DMS79 (cell line): ENCODE data around the gene DMRT1.
A peak's percentile ranks its signal among the peaks of the same experiment; 100 is the strongest.

Experiments used
- DNase-seq: peaks from one replicate; lab custom pipeline; 2025; lab: John Stamatoyannopoulos, UW

Gene DMRT1

DNA sequence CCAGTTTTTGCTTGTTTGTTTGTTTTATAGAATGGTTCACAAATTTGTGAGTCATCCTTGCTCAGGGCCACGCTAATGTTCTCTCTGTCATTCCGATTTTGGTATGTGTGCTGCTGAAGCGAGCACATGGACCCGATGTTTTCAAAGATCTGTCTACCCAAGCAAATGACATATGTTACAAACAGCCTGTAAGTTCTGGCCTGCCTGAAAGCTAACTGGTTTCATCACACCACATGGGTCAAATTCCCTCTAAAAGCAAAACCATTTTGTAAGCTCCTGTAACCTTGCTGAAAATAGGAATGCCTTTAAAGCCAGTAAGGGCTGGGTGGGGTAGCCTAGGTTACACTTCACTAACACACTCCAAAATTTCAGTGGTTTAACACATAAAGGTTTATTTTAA lies 160.3 kb downstream of the DMRT1 start:
- no peak for DNase-seq

GRCh38 chr9:1002678-1003077 lies 161.2 kb downstream of the DMRT1 start:
- no peak for DNase-seq

DNA sequence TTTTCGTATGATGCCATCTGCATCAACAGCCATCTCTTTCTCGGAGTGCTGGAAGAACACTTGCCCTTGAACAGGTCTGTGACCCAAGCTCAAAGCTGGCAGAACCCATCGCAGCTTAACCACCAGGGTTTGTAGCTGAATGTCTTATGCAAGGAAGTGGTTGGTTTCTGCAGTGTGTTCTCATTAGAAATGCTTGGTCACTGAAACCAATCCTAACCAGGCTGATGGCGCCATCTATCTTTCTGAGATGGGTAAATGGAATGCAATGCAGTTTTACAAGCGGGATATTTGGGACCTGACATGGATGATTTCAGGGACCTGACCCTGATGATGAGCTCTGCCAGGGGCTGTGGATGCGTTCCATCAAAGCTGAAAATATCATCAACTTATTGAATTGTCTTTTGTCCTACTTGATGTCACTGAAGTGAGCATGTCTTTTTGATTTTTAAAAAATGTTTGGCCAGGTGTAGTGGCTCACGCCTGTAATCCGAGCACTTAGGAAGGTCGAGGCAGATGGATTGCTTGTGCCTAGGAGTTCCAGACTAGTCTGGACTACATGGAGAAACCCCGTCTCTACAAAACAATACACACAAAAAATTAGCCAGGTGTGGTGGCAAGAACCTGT lies 163.7 kb downstream of the DMRT1 start:
- no peak for DNase-seq

DNA sequence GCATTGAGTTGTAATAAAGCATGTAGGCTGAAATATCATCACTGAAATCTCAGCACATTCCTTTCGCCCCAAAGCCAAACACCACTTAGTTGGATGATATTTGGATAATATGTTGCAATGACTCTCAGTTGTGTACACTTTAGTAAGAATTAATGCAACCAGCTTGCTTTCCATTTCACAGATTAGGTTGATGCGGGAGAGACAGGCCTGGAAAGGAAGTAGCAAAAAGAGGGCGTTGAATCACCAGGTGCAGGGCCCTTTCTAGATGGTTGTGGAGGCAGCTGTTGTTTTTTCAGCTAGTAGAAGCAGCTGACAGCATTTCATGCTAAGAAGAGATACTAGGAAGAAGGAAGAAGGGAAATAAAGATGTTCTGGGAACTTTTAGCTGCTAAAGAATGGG lies 165.8 kb downstream of the DMRT1 start:
- no peak for DNase-seq

GRCh38 chr9:1008216-1008615 lies 166.7 kb downstream of the DMRT1 start:
- no peak for DNase-seq

- DNase-seq, result peak; percentile 3
Observed at GRCh38 chr9:1009101-1009707, 167.7 kb downstream of the DMRT1 start.

DNA sequence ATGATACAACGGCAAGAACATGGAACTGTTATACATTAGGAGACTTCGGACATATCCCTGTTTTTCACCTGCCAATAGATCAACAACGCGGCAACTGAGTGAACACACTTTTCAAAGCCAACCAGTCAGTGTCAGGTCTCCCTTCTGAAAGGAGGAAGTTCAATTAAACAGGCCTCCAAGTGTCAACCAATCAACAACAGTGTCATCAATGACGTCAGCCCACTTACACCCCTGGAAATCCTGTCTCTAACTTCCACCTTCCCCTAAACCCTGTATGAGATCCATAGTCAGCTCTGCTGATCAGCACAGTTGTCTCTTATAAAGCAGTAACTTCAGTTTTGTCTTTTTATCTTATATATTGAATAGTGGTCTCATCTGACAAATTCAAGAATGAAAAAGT lies 171.5 kb downstream of the DMRT1 start:
- DNase-seq, result no peak

GRCh38 chr9:1014225-1014624 lies 172.7 kb downstream of the DMRT1 start:
- no peak for DNase-seq

DNA sequence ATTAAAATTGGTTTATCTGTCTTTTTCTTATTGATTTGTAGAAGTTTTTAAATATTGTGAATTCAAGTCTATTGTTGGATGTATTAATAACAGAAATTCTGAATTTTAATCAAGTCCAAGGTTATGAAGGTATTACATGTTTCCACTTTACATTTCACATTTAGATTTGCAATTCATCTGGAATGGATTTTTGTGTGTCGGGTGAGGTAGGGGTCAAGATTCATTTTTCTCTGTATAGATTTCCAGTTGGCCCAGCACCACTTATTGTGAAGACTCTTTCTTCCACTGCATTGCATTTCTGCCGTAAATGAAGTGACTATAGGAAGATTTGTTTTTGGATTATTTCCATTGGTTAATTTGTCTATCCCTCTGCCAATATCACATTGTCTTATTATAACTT lies 173.1 kb downstream of the DMRT1 start:
- no peak for DNase-seq

- no peak for DNase-seq
Observed at GRCh38 chr9:1018121-1018520, 176.6 kb downstream of the DMRT1 start.
